Cardiac muscle cell (in vitro differentiated cells and primary cell): ENCODE data around the gene FAM53B. TPM values are rescaled to one million over a fixed set of nuclear protein-coding genes. Genes with fewer than 3 reads are reported as not detected.

Experiments
- DNase-seq, 2 donors: peaks; one replicate each; pipeline versions ENCODE4 v3.0.0 to v3.0.0-alpha.2; 2010 to 2017; ENCODE audit warnings: low read depth in 1 of 2, low spot score in 1 of 2
- H3K27ac ChIP-seq: fragments of 200-600 bp; sonication (generic); 2 replicates; pipeline ENCODE4 v1.5.1; 2016
- H3K27me3 ChIP-seq: fragments of 200-600 bp; sonication (generic); 2 replicates; pipeline ENCODE4 v1.6.0; 2016; ENCODE audit warnings: control low read depth
- H3K36me3 ChIP-seq: fragments of 200-600 bp; sonication (generic); 2 replicates; pipeline ENCODE4 v1.5.1; 2016; ENCODE audit warnings: control low read depth
- H3K4me1 ChIP-seq: fragments of 200-600 bp; sonication (generic); 2 replicates; pipeline ENCODE4 v1.8.1; 2017; ENCODE audit warnings: low read depth, mild to moderate bottlenecking, mixed run types
- H3K4me3 ChIP-seq: fragments of 200-600 bp; sonication (generic); 2 replicates; pipeline ENCODE4 v1.5.1; 2016; ENCODE audit warnings: mild to moderate bottlenecking
- H3K9me3 ChIP-seq: fragments of 200-600 bp; sonication (generic); 2 replicates; pipeline ENCODE4 v1.5.1; 2017; ENCODE audit warnings: low read depth, mild to moderate bottlenecking, control low read depth
- CTCF ChIP-seq: IDR thresholded peaks from 2 replicates; pipeline ENCODE4 v1.5.1; 2012; ENCODE audit warnings: low read depth, mild to moderate bottlenecking, low read length
- polyA plus RNA-seq: library from polyadenylated mRNA; unstranded; fragments of >200 nt; fragmentation: Nextera tagmentation; extraction: Ambion mirVana; gene quantifications from 2 replicates; pipeline ENCODE4 v1.2.1, GENCODE V29; 2016
- total RNA-seq: library from RNA; depleted of rRNA; stranded (reverse); fragments of >200 nt; gene quantifications from 2 replicates; pipeline ENCODE4 v1.2.3, GENCODE V29; 2016

The FAM53B gene
- total and polyA plus RNA-seq, 2 experiments from 2014 or later = 10.2 to 34.8 TPM

GRCh38 chr10:124656113-124656490 is 88.1 kb downstream of the FAM53B start:
- H3K9me3 ChIP-seq = no peaks in the 10 kb centered on the region
- no peak overlapping the region for H3K4me3 ChIP-seq
- H3K27me3 ChIP-seq = no peaks in the 10 kb centered on the region
- no peak for TF ChIP-seq CTCF
- no peak for DNase-seq
- H3K36me3 ChIP-seq = no peaks in the 10 kb centered on the region
- peaks cover 7% of the 10 kb centered on the region for H3K4me1 ChIP-seq
- H3K27ac ChIP-seq = no peak overlapping the region

DNA sequence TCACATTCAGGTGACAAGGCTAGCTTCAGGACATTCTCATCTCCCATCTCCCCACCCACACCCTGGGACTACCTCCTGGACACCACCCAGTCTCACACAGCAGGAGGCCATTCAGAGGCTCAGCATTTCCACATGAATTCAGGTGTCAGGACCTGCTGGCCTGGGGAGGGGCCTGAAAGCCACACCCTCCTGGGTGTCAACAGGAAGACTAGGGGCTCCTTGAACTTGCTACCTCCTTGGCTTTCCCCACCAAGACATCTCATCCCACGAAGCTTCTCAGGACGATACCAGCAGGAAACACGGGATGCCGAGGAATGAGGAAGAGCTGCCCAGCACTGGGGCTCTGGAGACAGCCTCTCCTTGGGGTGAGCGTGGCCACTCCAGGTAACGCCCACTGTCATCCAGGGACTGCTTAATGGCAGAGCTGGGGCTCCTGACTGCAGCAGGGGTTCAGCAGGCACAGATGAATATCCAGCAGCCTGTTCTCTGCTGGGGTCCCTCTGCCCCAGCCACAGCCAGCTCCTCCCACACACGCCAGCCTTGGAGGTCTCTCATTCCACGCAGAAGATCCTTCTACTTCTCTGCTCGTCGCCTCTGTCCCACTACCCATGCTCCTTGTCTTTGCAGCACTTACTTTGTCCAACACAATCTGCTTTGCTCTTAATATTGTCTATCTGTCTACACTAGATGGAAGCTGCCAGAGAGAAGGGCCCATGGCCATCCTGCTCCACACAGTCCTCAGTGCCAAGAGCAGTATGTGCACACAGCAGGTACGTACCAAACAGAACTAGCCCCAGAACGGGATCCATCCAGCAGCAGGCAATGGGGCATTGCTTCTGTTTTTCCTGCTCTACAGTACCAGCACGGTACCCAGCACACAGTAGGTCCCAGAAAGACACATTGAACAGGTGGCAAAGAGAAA is 88.7 kb downstream of the FAM53B start:
- no peaks in the 10 kb centered on the region for H3K36me3 ChIP-seq
- H3K27me3 ChIP-seq = no peaks in the 10 kb centered on the region
- no peak overlapping the region for H3K27ac ChIP-seq
- peaks cover 5% of the 10 kb centered on the region for H3K4me1 ChIP-seq
- no peaks in the 10 kb centered on the region for H3K9me3 ChIP-seq
- H3K4me3 ChIP-seq = no peak overlapping the region
- TF ChIP-seq CTCF = no peak
- DNase-seq = no peak

DNA sequence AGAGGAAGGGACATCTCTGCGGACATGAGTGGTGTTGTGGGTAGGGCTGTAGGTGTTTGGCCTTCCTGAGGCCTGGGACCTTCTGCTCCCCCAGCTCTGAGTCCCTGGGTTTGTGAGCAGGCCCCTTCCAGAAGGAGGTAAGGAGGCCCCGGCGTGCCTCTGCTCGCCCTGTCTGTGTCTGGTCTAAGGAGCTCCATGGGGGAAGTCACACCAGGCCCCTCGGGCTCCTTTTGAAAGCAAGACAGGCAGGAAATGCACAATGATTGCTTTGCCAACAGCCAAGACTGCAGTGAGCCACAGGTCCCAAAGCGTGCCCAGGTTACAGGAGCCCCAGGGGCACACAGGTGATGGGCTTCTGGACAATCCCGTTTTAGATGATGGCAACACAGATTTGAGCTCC is 89.5 kb downstream of the FAM53B start:
- TF ChIP-seq CTCF = no peak
- no peak overlapping the region for H3K27ac ChIP-seq
- H3K4me1 ChIP-seq = peaks cover 5% of the 10 kb centered on the region
- no peaks in the 10 kb centered on the region for H3K36me3 ChIP-seq
- H3K27me3 ChIP-seq = no peaks in the 10 kb centered on the region
- H3K4me3 ChIP-seq = no peak overlapping the region
- DNase-seq = no peak
- no peaks in the 10 kb centered on the region for H3K9me3 ChIP-seq

- TF ChIP-seq CTCF = no peak
- Histone ChIP-seq H3K4me3 (no peak overlapping the region), H3K4me1 (peaks cover 7% of the 10 kb centered on the region), H3K36me3 (no peaks in the 10 kb centered on the region), H3K9me3 (no peaks in the 10 kb centered on the region), H3K27me3 (no peaks in the 10 kb centered on the region), H3K27ac (no peak overlapping the region)
- DNase-seq = no peak
Measured at GRCh38 chr10:124653811-124654651, 90.1 kb downstream of the FAM53B start.

- Histone ChIP-seq H3K4me1 (peaks cover 14% of the 10 kb centered on the region), H3K9me3 (no peaks in the 10 kb centered on the region), H3K4me3 (no peak overlapping the region), H3K27ac (no peak overlapping the region), H3K27me3 (no peaks in the 10 kb centered on the region), H3K36me3 (no peaks in the 10 kb centered on the region)
- DNase-seq = no peak
- TF ChIP-seq CTCF = no peak
Measured at GRCh38 chr10:124653311-124653710, 90.9 kb downstream of the FAM53B start.
